GM21360 (cell line): Measurements from ENCODE around the gene HDAC4.

Experiments used
- ATAC-seq: cut with Tn5 transposase; IDR thresholded peaks from one replicate; pipeline ENCODE4 v1.9.1; 2021; ENCODE audit warnings: mild to moderate bottlenecking, moderate library complexity; ENCODE audit not compliant: unreplicated experiment

The HDAC4 gene

GRCh38 chr2:239211396-239212094 lies 189.3 kb downstream of the HDAC4 start:
- ATAC-seq = no peak

DNA sequence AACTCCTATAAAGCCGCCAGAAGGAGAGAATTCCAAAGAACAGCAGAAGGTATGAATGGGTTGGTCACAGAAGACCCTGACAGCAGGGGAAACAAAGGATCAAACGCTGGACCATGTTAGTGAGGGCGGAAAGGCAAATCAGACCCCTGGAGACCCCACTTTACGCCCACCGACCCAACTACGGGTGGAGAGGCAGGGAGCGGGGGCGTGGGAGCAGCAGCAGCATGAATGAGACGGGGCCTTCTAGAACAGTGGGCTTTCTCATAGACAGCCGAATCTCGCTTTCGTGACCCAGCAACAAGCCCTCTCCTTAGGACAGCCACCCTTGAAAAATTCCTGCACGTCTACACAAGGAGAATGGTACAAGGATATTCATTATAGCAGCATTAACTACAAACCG lies 191.0 kb downstream of the HDAC4 start:
- ATAC-seq = no peak

GRCh38 chr2:239208465-239209180 lies 192.2 kb downstream of the HDAC4 start:
- no peak for ATAC-seq

DNA sequence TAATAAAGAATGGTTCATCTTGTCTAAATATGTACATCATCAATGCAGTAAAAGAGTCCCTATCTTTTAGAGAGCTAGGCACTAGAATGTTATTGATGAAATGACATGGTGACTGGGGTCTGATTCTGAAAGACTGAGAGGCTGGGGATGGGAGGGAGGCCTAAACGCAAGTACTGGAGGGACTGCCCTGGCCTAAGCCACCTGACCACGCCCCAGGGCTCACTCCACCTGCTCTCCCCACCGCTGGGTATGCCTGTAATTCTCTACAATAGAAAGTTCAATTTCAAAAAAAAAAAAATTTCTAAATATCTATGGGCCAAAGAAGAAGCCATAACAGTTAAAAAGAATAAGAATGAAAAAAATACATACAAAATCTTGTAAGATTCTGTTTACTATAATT lies 194.0 kb downstream of the HDAC4 start:
- no peak for ATAC-seq

GRCh38 chr2:239206042-239206441 lies 194.8 kb downstream of the HDAC4 start:
- ATAC-seq = no peak

DNA sequence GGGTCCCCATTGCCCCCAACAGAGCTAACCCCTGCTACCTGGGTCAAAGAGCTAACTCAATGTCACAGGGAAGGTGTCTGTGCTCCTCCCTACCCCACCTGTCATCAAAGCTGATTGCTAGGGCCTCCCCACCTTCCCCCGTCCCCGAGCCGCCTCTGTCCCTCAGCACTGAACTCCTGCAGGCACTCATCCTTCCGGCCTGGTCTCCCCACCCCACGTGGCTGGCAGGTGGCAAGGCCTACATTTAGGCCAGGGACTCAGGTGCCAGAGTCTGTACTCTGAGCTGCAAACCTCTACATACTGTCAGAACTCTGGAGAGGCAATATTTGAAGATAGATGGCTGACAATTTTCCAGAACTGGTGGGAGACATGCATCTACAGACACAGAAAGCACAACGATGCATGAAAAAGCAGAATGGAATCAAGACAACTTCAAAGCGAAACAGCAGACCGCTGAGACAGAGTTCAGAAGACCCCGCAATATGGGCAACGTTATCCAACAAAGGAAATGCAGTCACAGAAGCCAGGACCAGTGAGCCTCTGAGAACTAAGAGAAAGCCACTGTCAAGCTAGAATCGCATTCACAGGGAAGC lies 195.8 kb downstream of the HDAC4 start:
- ATAC-seq = no peak

DNA sequence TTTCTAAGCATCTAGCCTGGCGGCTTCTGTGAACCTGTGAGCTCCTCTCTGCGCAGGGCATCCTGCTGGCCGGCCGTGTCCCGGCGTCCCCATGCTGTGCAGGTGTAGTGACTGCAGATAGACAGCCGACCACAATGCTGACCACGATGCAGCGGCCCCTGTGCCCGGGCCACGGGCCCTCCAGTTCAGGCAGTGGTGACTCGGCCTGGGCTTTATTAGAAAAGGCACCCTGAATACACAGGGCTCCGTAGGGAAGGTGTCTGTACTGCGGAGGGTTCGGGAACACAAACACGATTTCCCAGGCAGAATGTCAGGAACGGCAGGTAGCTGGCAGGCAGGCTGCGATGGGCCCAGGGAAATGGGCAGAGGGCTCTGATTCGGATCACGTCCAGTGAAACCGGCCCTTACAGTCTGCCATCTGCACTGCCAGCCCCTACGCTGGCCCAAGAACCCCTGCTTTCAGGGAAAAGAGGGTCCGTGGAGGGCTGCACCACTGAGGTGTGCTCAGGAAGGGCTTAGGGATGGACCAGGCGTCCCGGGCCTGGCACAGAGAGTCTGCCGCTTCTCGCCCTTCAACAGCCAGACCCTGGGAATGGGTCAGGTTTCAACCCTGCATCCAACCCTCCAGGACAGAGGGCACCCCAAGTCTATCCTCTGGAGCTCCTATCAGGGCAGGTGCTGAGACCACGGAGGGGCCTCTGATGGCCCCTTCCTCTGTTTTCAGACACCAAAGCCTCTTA lies 196.5 kb downstream of the HDAC4 start:
- ATAC-seq = no peak

- no peak for ATAC-seq
These were observed 197.2 kb downstream of the HDAC4 start for GRCh38 chr2:239203443-239204135.

GRCh38 chr2:239202836-239203235 lies 198.0 kb downstream of the HDAC4 start:
- no peak for ATAC-seq

DNA sequence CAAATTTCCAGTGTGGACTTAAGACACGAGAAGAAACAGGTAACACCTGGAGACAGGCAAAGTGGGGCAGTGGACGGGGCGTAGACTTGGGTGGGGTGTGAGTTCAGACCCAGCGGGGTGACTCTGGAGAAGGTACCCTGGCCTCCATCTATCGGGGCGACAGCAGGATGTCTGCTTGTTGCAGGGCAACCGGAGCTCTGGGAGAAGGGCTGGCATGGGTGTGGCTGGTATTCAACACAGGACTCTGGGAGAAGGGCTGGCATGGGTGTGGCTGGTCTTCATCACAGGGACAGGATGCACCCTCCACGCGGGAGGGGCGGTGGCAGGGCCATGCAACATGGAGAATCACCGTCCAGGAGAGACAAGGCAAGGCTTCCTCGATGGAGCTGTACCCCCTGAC lies 198.5 kb downstream of the HDAC4 start:
- ATAC-seq = no peak

- no peak for ATAC-seq
These were observed 198.9 kb downstream of the HDAC4 start for GRCh38 chr2:239201884-239202283.

DNA sequence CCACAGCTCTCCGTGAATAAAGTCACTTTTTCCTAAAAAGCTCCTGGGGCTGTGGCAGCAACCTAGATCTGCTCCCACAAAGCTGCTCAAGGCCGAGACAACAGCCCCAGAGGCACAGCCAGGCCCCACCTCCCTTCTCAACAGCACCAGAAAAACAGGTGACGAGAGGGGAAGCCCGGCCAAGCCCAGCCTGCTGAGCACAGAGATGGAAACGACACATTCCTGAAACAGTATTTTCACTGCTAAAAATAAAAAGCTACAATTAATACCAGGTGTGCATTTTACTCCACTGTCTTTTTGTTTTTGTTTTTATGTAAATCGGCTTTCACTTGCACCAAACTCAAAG lies 199.3 kb downstream of the HDAC4 start:
- no peak for ATAC-seq

GRCh38 chr2:239200646-239201530 lies 199.9 kb downstream of the HDAC4 start:
- ATAC-seq = no peak

- ATAC-seq = no peak
These were observed 201.6 kb downstream of the HDAC4 start for GRCh38 chr2:239199041-239199768.

GRCh38 chr2:239198221-239198620 lies 202.6 kb downstream of the HDAC4 start:
- ATAC-seq = no peak

DNA sequence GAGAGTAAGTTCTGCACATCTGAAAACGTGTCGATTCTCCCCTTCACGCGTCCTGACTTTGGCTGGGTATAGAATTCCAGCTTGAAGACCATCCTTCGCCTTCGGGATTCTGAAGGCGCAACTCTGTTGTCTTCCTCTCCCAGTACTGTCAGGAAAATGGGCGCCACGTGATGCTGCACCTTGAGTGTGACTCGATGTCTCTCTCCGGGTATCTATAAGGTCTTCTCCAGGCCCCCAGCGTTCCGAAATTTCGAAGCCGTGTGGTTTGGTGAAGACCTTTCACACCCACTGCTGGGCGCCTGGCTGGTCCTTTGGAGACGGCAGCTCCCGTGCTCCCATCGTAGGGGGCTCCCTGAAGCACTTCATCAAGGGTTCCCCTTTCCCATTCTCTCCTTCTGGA lies 203.7 kb downstream of the HDAC4 start:
- no peak for ATAC-seq

- no peak for ATAC-seq
These were observed 204.3 kb downstream of the HDAC4 start for GRCh38 chr2:239196474-239197021.

GRCh38 chr2:239195992-239196391 lies 204.8 kb downstream of the HDAC4 start:
- no peak for ATAC-seq

DNA sequence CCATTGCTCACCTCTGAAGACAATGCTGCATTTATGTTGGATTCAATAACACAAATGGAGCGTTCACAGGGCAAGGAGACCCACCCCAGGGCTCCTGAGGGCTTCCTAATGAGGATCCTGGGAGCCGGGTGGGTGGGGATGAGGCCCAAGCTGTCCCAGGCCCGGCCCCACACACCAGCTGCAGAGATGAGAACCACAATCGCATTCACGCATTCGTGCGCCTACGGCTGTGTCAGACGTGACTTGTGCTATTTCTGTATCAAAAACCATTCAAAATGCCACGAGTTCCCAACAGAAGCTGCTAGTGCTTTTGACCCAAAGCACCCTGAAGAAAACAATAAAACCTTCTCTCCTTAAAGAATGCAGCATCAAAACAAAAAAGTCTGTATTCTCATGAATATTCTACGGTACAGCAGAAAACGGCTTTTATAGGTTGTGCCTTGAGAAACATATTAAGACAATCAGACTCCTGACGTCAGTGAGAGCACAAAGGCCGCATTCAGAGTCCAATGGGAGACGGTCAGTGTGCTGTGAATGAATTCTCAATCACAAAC lies 205.4 kb downstream of the HDAC4 start:
- ATAC-seq = no peak
